ENCODE results near the gene SLC25A45. TPM values are rescaled to one million over a fixed set of nuclear protein-coding genes. Genes with fewer than 3 reads are reported as not detected.
"Not testable (repeated sequence)": the region's sequence is repeated elsewhere in the genome, so short reads cannot be mapped to it uniquely, and the experiment has no call there.

The SLC25A45 gene
- total RNA-seq, 2 donors from 2014 or later: 16.4 to 18.8 TPM

DNA sequence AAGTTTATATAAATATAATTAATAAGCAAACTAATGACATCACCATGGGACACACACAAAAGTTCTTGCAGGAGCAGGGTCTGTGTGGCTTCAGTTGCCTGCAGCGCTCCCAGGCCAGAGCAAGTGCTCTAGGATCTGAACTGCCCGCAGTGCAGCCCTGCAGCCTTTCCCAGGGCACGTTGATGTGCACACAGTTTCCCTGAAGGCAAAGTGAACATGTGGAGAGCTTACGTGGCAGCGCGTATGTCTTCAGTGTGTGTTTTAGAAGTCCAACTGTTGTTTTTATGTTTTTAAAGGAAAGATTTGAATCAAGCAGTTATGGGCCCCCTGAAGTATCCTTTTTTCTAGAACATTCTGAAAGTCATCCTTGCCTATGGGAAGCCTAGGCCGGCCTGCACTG is 29.1 kb downstream of the SLC25A45 start:
- Mint-ChIP-seq H3K27ac (peak overlapping the region; percentile 81), H3K27me3 (ENCODE audit: low read depth) (no peaks in the 10 kb centered on the region), H3K4me1 (ENCODE audit: low read depth) (peaks cover 7% of the 10 kb centered on the region), H3K36me3 (ENCODE audit: insufficient read depth in 2 of 2) (peaks cover 2 to 9% of the 10 kb centered on the region in 2 donors), H3K9me3 (no peaks in the 10 kb centered on the region), H3K4me3 (peak overlapping the region; percentile 46 to 49)
- ATAC-seq (replicated peaks in 1 of 2): no peak
- DNase-seq: no peak

DNA sequence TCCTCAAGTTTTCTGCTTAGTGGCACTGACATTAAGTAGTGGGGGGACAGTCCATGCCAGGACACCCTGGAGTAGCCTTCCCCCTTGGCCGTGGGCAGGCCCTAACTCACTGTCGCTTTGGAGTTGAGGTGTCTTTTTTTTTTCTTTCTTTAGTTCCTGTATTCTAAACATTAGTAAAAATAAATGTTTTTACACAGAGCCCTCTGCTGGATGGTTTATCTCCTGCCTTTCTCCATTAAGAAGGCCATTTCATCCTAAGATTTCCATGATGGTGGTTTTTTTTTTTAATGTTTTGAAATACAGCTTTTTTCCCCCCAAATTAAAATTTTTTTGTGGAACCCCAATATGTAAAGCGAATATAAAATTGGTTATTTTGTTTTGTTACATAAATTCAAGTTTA is 29.7 kb downstream of the SLC25A45 start:
- Mint-ChIP-seq H3K27ac (no peak overlapping the region), H3K4me3 (no peak overlapping the region), H3K4me1 (ENCODE audit: low read depth) (peaks cover 7% of the 10 kb centered on the region), H3K27me3 (ENCODE audit: low read depth) (no peaks in the 10 kb centered on the region), H3K9me3 (no peaks in the 10 kb centered on the region), H3K36me3 (ENCODE audit: insufficient read depth in 2 of 2) (peaks cover 2 to 10% of the 10 kb centered on the region in 2 donors)
- DNase-seq: no peak
- no peak for ATAC-seq (replicated peaks in 1 of 2)

DNA sequence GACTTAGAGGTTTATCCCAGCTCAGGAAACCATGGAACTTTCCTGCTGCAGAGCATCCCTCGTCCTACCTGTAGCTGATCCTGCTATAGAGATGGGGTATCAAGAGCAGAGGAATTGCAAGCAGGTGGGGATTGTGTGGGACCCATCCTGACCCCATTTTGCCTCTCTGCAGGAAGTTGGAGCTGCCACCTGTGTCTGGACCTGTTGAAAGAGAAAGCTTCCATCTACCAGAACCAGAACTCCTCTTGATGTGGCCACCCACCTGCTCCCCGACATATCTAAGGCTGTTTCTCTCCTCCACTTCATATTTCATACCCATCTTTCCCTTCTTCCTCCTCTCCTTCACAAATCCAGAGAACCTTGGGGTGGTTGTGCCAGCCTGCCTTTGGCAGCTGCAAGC is 30.9 kb downstream of the SLC25A45 start:
- Mint-ChIP-seq H3K27me3 (ENCODE audit: low read depth) (no peaks in the 10 kb centered on the region), H3K27ac (no peak overlapping the region), H3K4me3 (no peak overlapping the region), H3K36me3 (ENCODE audit: insufficient read depth in 2 of 2) (peaks cover 4 to 12% of the 10 kb centered on the region in 2 donors), H3K9me3 (no peaks in the 10 kb centered on the region), H3K4me1 (ENCODE audit: low read depth) (peaks cover 7% of the 10 kb centered on the region)
- ATAC-seq (replicated peaks in 1 of 2) (no peak), DNase-seq (no peak)

DNA sequence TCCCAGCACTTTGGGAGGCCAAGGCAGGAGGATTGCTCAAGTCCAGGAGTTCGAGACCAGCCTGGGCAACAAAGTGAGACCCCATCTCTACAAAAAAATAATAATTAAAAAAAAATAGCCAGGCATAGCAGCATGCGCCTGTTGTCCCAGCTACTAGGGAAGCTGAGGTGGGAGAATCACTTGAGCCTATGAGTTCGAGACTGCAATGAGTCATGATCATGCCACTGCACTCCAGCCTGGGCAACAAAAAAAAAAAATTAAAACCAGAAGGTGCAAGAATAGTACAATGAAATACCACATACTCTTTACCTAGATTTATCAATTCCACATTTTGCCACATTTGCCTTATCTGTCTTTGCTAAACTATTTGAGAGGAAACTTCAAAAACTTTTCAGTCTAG is 40.6 kb downstream of the SLC25A45 start:
- no peak for ATAC-seq (replicated peaks in 1 of 2)
- H3K4me1 Mint-ChIP-seq (ENCODE audit: low read depth): peaks cover 23% of the 10 kb centered on the region
- no peak overlapping the region for H3K4me3 Mint-ChIP-seq
- peaks cover 20 to 25% of the 10 kb centered on the region in 2 donors for H3K36me3 Mint-ChIP-seq (ENCODE audit: insufficient read depth in 2 of 2)
- no peak overlapping the region for H3K27ac Mint-ChIP-seq
- H3K9me3 Mint-ChIP-seq: no peaks in the 10 kb centered on the region
- H3K27me3 Mint-ChIP-seq (ENCODE audit: low read depth): no peaks in the 10 kb centered on the region
- no peak for DNase-seq

DNA sequence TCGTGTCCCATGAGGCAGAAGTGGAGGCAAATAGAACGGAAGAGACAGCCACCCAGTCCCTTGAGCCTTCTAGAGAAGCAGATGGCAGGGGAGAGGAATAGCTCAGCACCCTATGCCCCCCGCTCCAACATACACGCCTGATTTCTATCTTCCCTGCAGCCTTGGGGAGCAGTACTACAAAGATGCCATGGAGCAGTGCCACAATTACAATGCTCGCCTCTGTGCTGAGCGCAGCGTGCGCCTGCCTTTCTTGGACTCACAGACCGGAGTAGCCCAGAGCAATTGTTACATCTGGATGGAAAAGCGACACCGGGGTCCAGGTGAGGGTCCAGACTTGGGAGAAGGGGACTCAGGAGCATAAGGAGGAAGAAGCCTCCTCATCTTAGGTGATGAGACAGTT is 42.2 kb downstream of the SLC25A45 start:
- Mint-ChIP-seq H3K36me3 (ENCODE audit: insufficient read depth in 2 of 2) (peaks cover 14 to 20% of the 10 kb centered on the region in 2 donors), H3K4me1 (ENCODE audit: low read depth) (peaks cover 37% of the 10 kb centered on the region), H3K27me3 (ENCODE audit: low read depth) (no peaks in the 10 kb centered on the region), H3K4me3 (no peak overlapping the region), H3K27ac (peak overlapping the region; percentile 89), H3K9me3 (no peaks in the 10 kb centered on the region)
- ATAC-seq (replicated peaks in 1 of 2) (no peak), DNase-seq (no peak)

DNA sequence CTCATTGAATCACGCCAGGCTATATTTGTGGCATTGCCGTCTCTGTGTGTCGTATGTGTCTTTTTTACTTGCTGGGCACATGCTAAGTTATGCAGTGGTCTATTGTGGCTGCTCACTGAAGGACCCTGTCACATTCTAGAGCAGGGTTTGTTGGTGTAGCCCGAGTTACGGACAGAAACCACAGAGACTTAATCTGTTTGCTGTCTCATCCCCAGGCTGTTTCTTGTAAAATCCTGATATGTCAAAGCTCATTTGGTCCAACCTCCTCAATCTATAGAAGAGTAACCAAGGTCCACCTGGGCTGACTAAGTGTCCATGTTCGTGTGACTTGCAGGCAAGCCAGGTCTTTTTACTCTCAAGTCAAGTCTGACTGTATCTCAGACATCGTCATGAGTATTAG is 43.8 kb downstream of the SLC25A45 start:
- H3K36me3 Mint-ChIP-seq (ENCODE audit: insufficient read depth in 2 of 2): peaks cover 14 to 18% of the 10 kb centered on the region in 2 donors
- peak overlapping the region; percentile 27 for H3K27ac Mint-ChIP-seq
- no peak for DNase-seq

DNA sequence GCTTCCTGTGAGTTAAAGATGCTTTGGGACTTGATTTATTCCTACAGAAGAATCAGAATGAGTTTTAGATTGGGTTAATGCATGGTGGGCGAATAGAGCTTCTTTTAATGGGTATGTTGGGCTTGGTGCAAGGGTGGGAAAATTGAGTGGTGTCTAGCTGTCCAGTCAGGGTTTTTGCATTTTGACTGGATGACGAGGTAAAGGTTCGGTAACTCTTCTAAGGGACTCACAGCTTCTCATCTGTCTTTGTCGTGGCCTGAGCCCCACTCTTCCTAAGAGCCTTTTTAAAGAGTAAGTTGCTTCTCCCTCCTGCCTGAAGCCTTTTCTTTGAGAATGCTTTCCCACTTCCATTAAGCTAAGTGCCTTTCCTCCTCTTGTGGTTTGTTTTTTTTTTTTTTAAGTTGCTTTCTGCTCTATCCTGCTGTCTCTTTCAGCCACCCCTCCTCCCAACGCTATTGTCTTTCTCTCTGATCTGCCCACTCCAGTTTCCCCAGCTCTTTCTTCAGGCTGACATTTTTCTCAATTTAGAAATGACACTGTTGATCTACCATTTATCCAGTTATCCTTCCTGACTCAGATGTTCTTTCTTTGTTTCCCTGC is 47.6 kb downstream of the SLC25A45 start:
- no peaks in the 10 kb centered on the region for H3K9me3 Mint-ChIP-seq
- DNase-seq: no peak
- peak overlapping the region; percentile 90 for H3K27ac Mint-ChIP-seq
- ATAC-seq (replicated peaks in 1 of 2): no peak
- H3K36me3 Mint-ChIP-seq (ENCODE audit: insufficient read depth in 2 of 2): peaks cover 7 to 10% of the 10 kb centered on the region in 2 donors
- peak overlapping the region; percentile 83 to 91 for H3K4me3 Mint-ChIP-seq
- H3K4me1 Mint-ChIP-seq (ENCODE audit: low read depth): peaks cover 47% of the 10 kb centered on the region
- H3K27me3 Mint-ChIP-seq (ENCODE audit: low read depth): no peaks in the 10 kb centered on the region

More for the DNA sequence above, 43.8 kb downstream of the SLC25A45 start:
- no peaks in the 10 kb centered on the region for H3K9me3 Mint-ChIP-seq
- no peak for ATAC-seq (replicated peaks in 1 of 2)
- peaks cover 46% of the 10 kb centered on the region for H3K4me1 Mint-ChIP-seq (ENCODE audit: low read depth)
- H3K4me3 Mint-ChIP-seq: no peak overlapping the region
- H3K27me3 Mint-ChIP-seq (ENCODE audit: low read depth): no peaks in the 10 kb centered on the region

DNA sequence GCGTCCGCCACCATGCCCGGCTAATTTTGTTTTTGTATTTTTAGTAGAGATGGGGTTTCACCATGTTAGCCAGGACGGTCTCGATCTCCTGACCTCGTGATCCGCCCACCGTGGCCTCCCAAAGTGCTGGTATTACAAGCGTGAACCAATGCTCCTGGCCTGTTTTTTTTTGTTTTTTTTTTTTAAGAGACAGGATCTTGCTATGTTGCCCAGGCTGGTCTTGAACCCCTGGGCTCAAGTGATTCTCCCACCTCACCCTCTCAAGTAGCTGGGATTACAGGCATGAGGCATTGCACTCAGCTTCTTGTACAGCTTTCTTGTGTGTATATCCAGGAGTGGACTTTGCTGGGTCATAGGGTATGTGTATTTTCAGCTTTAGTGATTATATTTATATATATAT is 49.9 kb downstream of the SLC25A45 start:
- not testable (repeated sequence) for H3K4me3 Mint-ChIP-seq; H3K9me3 Mint-ChIP-seq; DNase-seq; H3K27ac Mint-ChIP-seq; ATAC-seq (replicated peaks in 1 of 2); H3K36me3 Mint-ChIP-seq (ENCODE audit: insufficient read depth in 2 of 2); H3K27me3 Mint-ChIP-seq (ENCODE audit: low read depth)
- peaks cover 35% of the 10 kb centered on the region for H3K4me1 Mint-ChIP-seq (ENCODE audit: low read depth)

DNA sequence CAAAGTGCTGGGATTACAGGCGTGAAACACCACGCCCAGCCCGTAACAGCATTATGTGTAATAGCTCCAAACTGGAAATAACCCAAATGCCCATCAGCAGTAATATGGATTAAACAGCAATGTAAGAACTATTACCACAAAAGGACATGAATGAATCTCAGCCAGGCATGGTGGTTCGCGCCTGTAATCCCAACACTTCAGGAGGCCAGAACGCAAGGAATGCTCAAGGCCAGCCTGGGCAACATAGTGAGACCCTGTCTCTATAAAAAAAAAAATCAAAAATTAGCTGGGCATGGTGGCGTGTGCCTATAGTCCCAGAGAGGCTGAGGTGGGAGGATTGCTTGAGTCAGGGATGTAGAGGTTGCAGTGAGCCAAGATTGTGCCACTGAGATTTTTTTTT is 51.9 kb downstream of the SLC25A45 start:
- Mint-ChIP-seq H3K9me3 (no peaks in the 10 kb centered on the region), H3K4me3 (no peak overlapping the region), H3K27ac (no peak overlapping the region), H3K36me3 (ENCODE audit: insufficient read depth in 2 of 2) (peaks cover 3 to 5% of the 10 kb centered on the region in 2 donors), H3K27me3 (ENCODE audit: low read depth) (no peaks in the 10 kb centered on the region), H3K4me1 (ENCODE audit: low read depth) (peaks cover 24% of the 10 kb centered on the region)
- ATAC-seq (replicated peaks in 1 of 2) (no peak), DNase-seq (no peak)

DNA sequence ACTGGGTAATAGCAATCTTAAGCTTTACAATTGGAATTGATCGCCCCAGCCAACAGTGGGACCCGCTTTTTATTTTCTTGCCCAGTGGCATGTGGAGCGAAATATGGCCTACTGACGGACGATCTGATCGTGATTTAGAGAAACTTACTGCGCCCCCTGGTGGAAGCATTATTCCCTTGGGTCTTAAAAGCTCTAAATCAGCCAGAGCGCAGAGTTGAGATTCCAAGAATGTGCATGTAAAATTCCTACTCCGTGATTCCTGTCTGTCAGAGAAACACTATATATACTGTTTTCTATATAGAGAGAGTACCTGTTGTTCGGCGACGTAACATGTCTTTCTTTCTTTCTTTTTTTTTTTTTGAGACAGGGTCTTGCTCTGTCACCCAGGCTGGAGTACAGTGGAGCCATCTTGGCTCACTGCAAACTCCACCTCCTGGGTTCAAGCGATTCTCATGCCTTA is 52.5 kb downstream of the SLC25A45 start:
- Mint-ChIP-seq H3K36me3 (ENCODE audit: insufficient read depth in 2 of 2) (peaks cover 3 to 5% of the 10 kb centered on the region in 2 donors), H3K4me3 (peak overlapping the region; percentile 55 to 61), H3K27ac (peak overlapping the region; percentile 3), H3K27me3 (ENCODE audit: low read depth) (no peaks in the 10 kb centered on the region), H3K4me1 (ENCODE audit: low read depth) (peaks cover 18% of the 10 kb centered on the region), H3K9me3 (no peaks in the 10 kb centered on the region)
- ATAC-seq (replicated peaks in 1 of 2): peak in 1 of 2 donors; percentile 31
- peak; percentile 88 to 89 for DNase-seq

DNA sequence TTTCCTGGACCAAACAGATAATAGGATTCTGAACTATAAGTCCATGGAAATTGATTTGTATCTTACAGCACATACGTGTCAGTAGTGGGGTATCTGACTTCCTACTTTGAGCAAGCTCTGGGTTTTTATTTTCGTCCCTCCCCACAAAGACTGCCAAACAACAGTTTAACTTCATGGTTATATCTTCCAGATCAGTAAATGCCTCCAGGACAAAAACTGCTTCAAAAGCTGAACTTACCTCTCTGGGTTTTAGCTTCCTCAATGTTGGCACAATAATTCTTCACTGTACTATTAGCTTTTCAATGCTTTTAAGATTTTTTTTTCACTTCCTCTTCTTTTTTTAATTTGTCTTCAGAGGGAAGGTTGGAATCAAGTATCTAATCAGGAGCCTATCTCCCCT is 53.0 kb downstream of the SLC25A45 start:
- H3K27ac Mint-ChIP-seq: peak overlapping the region; percentile 3
- H3K9me3 Mint-ChIP-seq: no peaks in the 10 kb centered on the region
- peaks cover 2 to 3% of the 10 kb centered on the region in 2 donors for H3K36me3 Mint-ChIP-seq (ENCODE audit: insufficient read depth in 2 of 2)
- H3K4me1 Mint-ChIP-seq (ENCODE audit: low read depth): peaks cover 13% of the 10 kb centered on the region
- DNase-seq (no peak), ATAC-seq (replicated peaks in 1 of 2) (no peak)
- H3K27me3 Mint-ChIP-seq (ENCODE audit: low read depth): no peaks in the 10 kb centered on the region
- peak overlapping the region; percentile 55 to 61 for H3K4me3 Mint-ChIP-seq

DNA sequence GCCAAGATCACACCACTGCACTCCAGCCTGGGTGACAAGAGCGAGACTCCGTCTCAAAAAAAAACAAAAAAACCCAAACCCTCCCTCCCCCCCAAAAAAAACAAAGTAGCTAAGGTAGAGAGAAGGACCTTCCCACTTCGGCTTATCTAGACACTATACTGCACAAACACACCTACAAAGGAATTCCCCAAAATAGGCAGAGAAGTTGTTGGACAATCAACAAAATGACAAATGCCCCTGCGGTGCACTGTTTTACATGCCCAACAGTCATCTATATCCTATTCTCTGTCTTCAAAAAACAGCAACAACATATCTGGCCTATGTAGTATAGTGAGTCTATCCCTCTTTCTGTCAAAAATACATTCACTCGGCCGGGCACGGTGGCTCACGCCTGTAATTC is 55.4 kb downstream of the SLC25A45 start:
- no peak for ATAC-seq (replicated peaks in 1 of 2)
- Mint-ChIP-seq H3K4me1 (ENCODE audit: low read depth) (peaks cover 12% of the 10 kb centered on the region), H3K36me3 (ENCODE audit: insufficient read depth in 2 of 2) (no peaks in the 10 kb centered on the region), H3K27me3 (ENCODE audit: low read depth) (no peaks in the 10 kb centered on the region), H3K27ac (no peak overlapping the region), H3K4me3 (no peak overlapping the region), H3K9me3 (no peaks in the 10 kb centered on the region)
- DNase-seq: no peak

DNA sequence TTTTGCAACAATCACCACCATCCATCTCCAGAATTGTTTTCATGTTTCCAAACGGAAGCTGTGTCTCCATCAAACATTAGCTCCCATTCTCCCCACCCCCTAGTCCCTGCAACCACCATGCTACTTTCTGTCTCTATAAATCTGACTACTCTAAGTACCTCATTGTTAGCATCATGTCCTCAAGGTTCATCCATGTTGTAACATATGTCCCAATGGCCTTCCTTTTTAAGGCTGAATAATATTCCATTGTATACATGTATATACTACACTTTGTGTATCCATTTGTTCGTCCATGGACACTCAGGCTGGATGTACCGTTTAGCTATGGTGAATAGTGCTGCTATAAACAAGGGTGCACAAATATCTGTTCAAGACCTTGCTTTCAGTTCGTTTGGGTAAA is 57.0 kb downstream of the SLC25A45 start:
- Mint-ChIP-seq H3K4me1 (ENCODE audit: low read depth) (peaks cover 12% of the 10 kb centered on the region), H3K9me3 (no peaks in the 10 kb centered on the region), H3K27ac (no peak overlapping the region), H3K36me3 (ENCODE audit: insufficient read depth in 2 of 2) (no peaks in the 10 kb centered on the region), H3K4me3 (no peak overlapping the region), H3K27me3 (ENCODE audit: low read depth) (no peaks in the 10 kb centered on the region)
- ATAC-seq (replicated peaks in 1 of 2) (no peak), DNase-seq (no peak)
